Measurements from ENCODE around the gene XRCC4. TPM values are rescaled to one million over a fixed set of nuclear protein-coding genes. Genes with fewer than 3 reads are reported as not detected.

XRCC4 gene
- total and polyA plus RNA-seq, 4 donors: 2.3 to 4.9 (median 3.0) TPM

GRCh38 chr5:83322273-83322924 is 245.1 kb downstream of the XRCC4 start:
- Histone ChIP-seq H3K4me3 (ENCODE audit: low read depth in 1 of 3, low read length in 3 of 3) (no peak overlapping the region), H3K4me1 (ENCODE audit: control insufficient read depth in 4 of 4, insufficient read depth in 4 of 4, low read length in 3 of 4) (no peaks in the 10 kb centered on the region), H3K36me3 (ENCODE audit: control insufficient read depth in 4 of 4, insufficient read depth in 3 of 4, low read depth in 1 of 4, low read length in 3 of 4) (no peaks in the 10 kb centered on the region), H3K27me3 (ENCODE audit: control insufficient read depth in 4 of 4, insufficient read depth in 4 of 4, low read length in 3 of 4) (no peaks in the 10 kb centered on the region), H3K9ac (ENCODE audit: low read depth in 1 of 2, low read length in 2 of 2) (no peak overlapping the region), H3K27ac (ENCODE audit: low read depth in 1 of 2, low read length in 2 of 2) (no peak overlapping the region), H3K9me3 (ENCODE audit: control insufficient read depth in 4 of 4, low read length in 3 of 4) (no peaks in the 10 kb centered on the region)
- DNase-seq (ENCODE audit: low spot score): no peak
- WGBS: 98% methylated on average over 5 of the region's 5 CpGs
- TF ChIP-seq CTCF (IDR thresholded peaks at IDR 0.05; ENCODE audit: low read depth, low read length, missing input control) (no peak), NR2F2 (IDR thresholded peaks at IDR 0.05) (no peak), GABPA (IDR thresholded peaks at IDR 0.05 in 1 of 2, conservative IDR thresholded peaks at IDR 0.05 in 1 of 2) (no peak), REST (IDR thresholded peaks at IDR 0.05) (no peak), SP1 (IDR thresholded peaks at IDR 0.05) (no peak), HNF4G (IDR thresholded peaks at IDR 0.05) (no peak), HNF4A (conservative IDR thresholded peaks at IDR 0.05) (no peak), FOXA1 (IDR thresholded peaks at IDR 0.05) (no peak), EGR1 (IDR thresholded peaks at IDR 0.05; ENCODE audit: low read depth in 2 of 2) (no peak)
- TF ChIP-seq, protein P1, sequence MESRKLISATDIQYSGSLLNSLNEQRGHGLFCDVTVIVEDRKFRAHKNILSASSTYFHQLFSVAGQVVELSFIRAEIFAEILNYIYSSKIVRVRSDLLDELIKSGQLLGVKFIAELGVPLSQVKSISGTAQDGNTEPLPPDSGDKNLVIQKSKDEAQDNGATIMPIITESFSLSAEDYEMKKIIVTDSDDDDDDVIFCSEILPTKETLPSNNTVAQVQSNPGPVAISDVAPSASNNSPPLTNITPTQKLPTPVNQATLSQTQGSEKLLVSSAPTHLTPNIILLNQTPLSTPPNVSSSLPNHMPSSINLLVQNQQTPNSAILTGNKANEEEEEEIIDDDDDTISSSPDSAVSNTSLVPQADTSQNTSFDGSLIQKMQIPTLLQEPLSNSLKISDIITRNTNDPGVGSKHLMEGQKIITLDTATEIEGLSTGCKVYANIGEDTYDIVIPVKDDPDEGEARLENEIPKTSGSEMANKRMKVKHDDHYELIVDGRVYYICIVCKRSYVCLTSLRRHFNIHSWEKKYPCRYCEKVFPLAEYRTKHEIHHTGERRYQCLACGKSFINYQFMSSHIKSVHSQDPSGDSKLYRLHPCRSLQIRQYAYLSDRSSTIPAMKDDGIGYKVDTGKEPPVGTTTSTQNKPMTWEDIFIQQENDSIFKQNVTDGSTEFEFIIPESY (IDR thresholded peaks at IDR 0.05): no peak
- TF ChIP-seq, protein P2, sequence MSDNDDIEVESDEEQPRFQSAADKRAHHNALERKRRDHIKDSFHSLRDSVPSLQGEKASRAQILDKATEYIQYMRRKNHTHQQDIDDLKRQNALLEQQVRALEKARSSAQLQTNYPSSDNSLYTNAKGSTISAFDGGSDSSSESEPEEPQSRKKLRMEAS (IDR thresholded peaks at IDR 0.05): no peak

DNA sequence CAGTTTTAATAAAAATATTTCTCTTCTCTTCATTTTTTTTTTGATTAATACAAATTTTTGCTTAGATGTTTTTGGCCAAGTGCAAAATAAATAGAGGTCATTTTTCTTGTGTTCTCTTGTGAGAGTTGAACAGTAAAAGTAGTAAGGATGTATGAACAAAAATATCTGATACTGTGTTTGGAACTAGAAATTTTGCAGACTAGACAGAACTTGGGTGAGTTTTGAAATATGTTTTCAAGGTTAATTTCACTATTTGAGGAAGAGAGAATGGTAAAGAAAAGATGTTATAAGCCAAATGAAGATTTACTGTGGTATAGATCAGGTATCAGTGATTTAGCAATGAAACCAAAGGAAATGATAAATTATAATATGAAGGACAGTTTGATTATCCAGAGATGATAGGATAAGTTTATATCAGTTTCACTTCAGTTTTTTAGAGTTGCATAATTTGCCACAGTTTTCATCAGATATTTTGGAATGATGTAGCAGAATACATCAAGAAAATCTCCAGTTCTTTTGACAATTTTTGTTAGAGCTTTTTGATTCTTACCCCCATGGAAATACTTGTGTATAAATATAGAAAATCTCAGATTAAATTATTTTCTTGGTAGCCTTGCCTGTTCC is 246.3 kb downstream of the XRCC4 start:
- Histone ChIP-seq H3K9ac (ENCODE audit: low read depth in 1 of 2, low read length in 2 of 2) (no peak overlapping the region), H3K4me1 (ENCODE audit: control insufficient read depth in 4 of 4, insufficient read depth in 4 of 4, low read length in 3 of 4) (no peaks in the 10 kb centered on the region), H3K27me3 (ENCODE audit: control insufficient read depth in 4 of 4, insufficient read depth in 4 of 4, low read length in 3 of 4) (no peaks in the 10 kb centered on the region), H3K36me3 (ENCODE audit: control insufficient read depth in 4 of 4, insufficient read depth in 3 of 4, low read depth in 1 of 4, low read length in 3 of 4) (no peaks in the 10 kb centered on the region), H3K4me3 (ENCODE audit: low read depth in 1 of 3, low read length in 3 of 3) (no peak overlapping the region), H3K27ac (ENCODE audit: low read depth in 1 of 2, low read length in 2 of 2) (no peak overlapping the region), H3K9me3 (ENCODE audit: control insufficient read depth in 4 of 4, low read length in 3 of 4) (no peaks in the 10 kb centered on the region)
- DNase-seq (ENCODE audit: low spot score): no peak
- TF ChIP-seq HNF4A (conservative IDR thresholded peaks at IDR 0.05) (no peak), JUND (IDR thresholded peaks at IDR 0.05) (no peak), HNF4G (IDR thresholded peaks at IDR 0.05) (no peak), SP1 (IDR thresholded peaks at IDR 0.05) (no peak), EGR1 (IDR thresholded peaks at IDR 0.05; ENCODE audit: low read depth in 2 of 2) (no peak), TAF1 (conservative IDR thresholded peaks at IDR 0.05) (no peak), RXRA (IDR thresholded peaks at IDR 0.05) (no peak), CTCF (IDR thresholded peaks at IDR 0.05; ENCODE audit: low read depth, low read length, missing input control) (no peak), YY1 (IDR thresholded peaks at IDR 0.05) (no peak), FOXA2 (IDR thresholded peaks at IDR 0.05) (no peak)
- TF ChIP-seq, protein P2 (IDR thresholded peaks at IDR 0.05): no peak
- TF ChIP-seq, protein P1 (IDR thresholded peaks at IDR 0.05): no peak
